ENCODE results near the gene CSRP2.

CSRP2 gene

GRCh38 chr12:76859611-76860010 lies 19.2 kb downstream of the CSRP2 start:
- Mint-ChIP-seq H3K4me3 (no peak overlapping the region), H3K27me3 (no peaks in the 10 kb centered on the region), H3K36me3 (peaks cover 14% of the 10 kb centered on the region), H3K27ac (no peak overlapping the region), H3K9me3 (peaks cover 4% of the 10 kb centered on the region), H3K4me1 (no peaks in the 10 kb centered on the region)
- no peak for ATAC-seq

- Mint-ChIP-seq H3K27me3 (no peaks in the 10 kb centered on the region), H3K9me3 (peaks cover 4% of the 10 kb centered on the region), H3K27ac (no peak overlapping the region), H3K4me3 (no peak overlapping the region), H3K4me1 (no peaks in the 10 kb centered on the region), H3K36me3 (peaks cover 35% of the 10 kb centered on the region)
- no peak for ATAC-seq
Measured at GRCh38 chr12:76856018-76856644, 22.7 kb downstream of the CSRP2 start.

DNA sequence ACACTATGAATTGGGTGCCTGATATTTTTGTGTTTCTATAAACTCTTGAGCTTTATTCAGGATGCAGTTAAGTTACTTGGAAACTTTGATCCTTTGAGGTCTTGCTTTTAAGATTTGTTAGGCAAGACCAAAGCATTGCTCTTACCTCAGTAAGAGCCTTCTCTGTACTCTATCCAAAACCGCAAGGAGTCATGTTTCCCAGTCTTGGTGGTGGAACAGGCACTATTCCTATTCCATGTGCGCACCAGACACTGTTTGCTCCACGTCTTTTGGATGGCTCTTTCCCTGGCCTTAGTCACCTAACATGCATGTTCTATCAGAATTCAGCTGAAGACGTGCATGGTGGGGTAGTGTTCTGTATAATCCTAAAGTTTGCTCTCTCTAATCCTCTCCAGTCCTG lies 23.5 kb downstream of the CSRP2 start:
- no peaks in the 10 kb centered on the region for H3K27me3 Mint-ChIP-seq
- no peak for ATAC-seq
- peaks cover 41% of the 10 kb centered on the region for H3K36me3 Mint-ChIP-seq
- no peak overlapping the region for H3K27ac Mint-ChIP-seq
- peaks cover 4% of the 10 kb centered on the region for H3K9me3 Mint-ChIP-seq
- no peaks in the 10 kb centered on the region for H3K4me1 Mint-ChIP-seq
- no peak overlapping the region for H3K4me3 Mint-ChIP-seq

- H3K4me1 Mint-ChIP-seq = no peaks in the 10 kb centered on the region
- no peak overlapping the region for H3K4me3 Mint-ChIP-seq
- H3K36me3 Mint-ChIP-seq = peaks cover 61% of the 10 kb centered on the region
Measured at GRCh38 chr12:76852106-76852505, 26.7 kb downstream of the CSRP2 start.

GRCh38 chr12:76848132-76848531 lies 30.7 kb downstream of the CSRP2 start:
- H3K4me3 Mint-ChIP-seq = no peak overlapping the region
- no peak for ATAC-seq
- H3K36me3 Mint-ChIP-seq = peaks cover 59% of the 10 kb centered on the region
- no peak overlapping the region for H3K27ac Mint-ChIP-seq
- H3K27me3 Mint-ChIP-seq = no peaks in the 10 kb centered on the region
- no peaks in the 10 kb centered on the region for H3K4me1 Mint-ChIP-seq
- no peaks in the 10 kb centered on the region for H3K9me3 Mint-ChIP-seq

More at GRCh38 chr12:76852106-76852505, 26.7 kb downstream of the CSRP2 start:
- no peak overlapping the region for H3K27ac Mint-ChIP-seq
- peaks cover 4% of the 10 kb centered on the region for H3K9me3 Mint-ChIP-seq
- ATAC-seq = no peak
- no peaks in the 10 kb centered on the region for H3K27me3 Mint-ChIP-seq

- Mint-ChIP-seq H3K27ac (no peak overlapping the region), H3K4me3 (no peak overlapping the region), H3K9me3 (no peaks in the 10 kb centered on the region), H3K36me3 (peaks cover 51% of the 10 kb centered on the region), H3K27me3 (no peaks in the 10 kb centered on the region), H3K4me1 (no peaks in the 10 kb centered on the region)
- ATAC-seq = no peak
Measured at GRCh38 chr12:76847260-76847659, 31.6 kb downstream of the CSRP2 start.

- H3K27ac Mint-ChIP-seq = no peak overlapping the region
- H3K9me3 Mint-ChIP-seq = no peaks in the 10 kb centered on the region
- H3K4me1 Mint-ChIP-seq = no peaks in the 10 kb centered on the region
- no peak for ATAC-seq
- no peak overlapping the region for H3K4me3 Mint-ChIP-seq
- H3K27me3 Mint-ChIP-seq = no peaks in the 10 kb centered on the region
- peaks cover 14% of the 10 kb centered on the region for H3K36me3 Mint-ChIP-seq
Measured at GRCh38 chr12:76836633-76837032, 42.2 kb downstream of the CSRP2 start.

GRCh38 chr12:76830436-76830835 lies 48.4 kb downstream of the CSRP2 start:
- Mint-ChIP-seq H3K9me3 (no peaks in the 10 kb centered on the region), H3K27ac (no peak overlapping the region), H3K4me3 (no peak overlapping the region), H3K36me3 (peaks cover 49% of the 10 kb centered on the region), H3K4me1 (no peaks in the 10 kb centered on the region), H3K27me3 (no peaks in the 10 kb centered on the region)
- ATAC-seq = no peak

DNA sequence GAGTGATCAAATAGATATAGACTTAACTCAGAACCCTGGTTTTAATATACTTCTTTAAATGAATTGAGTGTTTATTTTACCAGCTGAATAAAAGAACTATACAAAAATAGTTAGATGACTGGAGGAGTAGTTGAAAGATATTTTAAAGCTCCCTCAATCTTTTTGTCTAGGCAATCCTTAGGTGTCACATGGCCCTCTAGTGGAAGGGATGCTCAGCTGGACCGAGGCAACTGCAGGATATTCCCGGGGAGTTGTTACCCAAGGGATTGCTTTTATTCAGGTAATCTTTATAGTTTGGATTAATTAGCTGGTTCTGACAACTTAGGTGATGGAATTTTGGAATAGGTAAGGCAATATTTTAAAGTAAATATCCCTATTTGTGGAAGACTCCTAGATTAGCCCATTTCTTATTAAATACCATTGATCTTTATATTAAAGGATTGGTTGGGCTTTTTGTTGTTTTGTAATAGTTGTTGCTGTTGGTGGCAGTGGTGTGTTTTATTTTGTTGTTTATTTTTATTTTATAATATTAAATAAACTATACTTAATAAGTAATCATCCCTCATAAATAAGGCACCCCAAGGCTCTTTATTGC lies 57.8 kb downstream of the CSRP2 start:
- H3K36me3 Mint-ChIP-seq = peaks cover 25% of the 10 kb centered on the region

DNA sequence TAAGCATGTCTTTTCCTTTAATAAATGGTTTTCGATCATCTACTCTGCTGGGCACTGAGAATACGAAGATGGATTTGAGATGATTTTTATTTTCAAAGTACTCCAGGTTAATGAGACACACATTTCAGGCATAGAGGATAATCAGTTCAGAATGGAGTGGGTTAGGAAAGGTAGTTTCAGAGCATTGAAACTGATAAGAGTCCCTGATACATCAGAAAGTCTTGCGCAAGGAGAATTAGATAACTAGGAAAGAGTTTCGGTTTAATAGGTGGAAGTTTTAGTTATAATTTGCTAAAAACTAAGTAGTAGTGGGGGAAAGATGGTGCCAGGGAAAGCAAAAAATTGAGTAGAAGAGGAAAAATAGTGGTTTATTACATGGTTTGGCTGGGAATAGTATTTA lies 64.8 kb downstream of the CSRP2 start:
- Mint-ChIP-seq H3K36me3 (peaks cover 34% of the 10 kb centered on the region), H3K27ac (no peak overlapping the region), H3K9me3 (no peaks in the 10 kb centered on the region), H3K4me1 (no peaks in the 10 kb centered on the region), H3K4me3 (no peak overlapping the region), H3K27me3 (no peaks in the 10 kb centered on the region)
- no peak for ATAC-seq

More for the DNA sequence above, 57.8 kb downstream of the CSRP2 start:
- no peaks in the 10 kb centered on the region for H3K27me3 Mint-ChIP-seq
- no peak overlapping the region for H3K4me3 Mint-ChIP-seq
- ATAC-seq = no peak
- H3K4me1 Mint-ChIP-seq = no peaks in the 10 kb centered on the region
- H3K27ac Mint-ChIP-seq = no peak overlapping the region
- no peaks in the 10 kb centered on the region for H3K9me3 Mint-ChIP-seq

DNA sequence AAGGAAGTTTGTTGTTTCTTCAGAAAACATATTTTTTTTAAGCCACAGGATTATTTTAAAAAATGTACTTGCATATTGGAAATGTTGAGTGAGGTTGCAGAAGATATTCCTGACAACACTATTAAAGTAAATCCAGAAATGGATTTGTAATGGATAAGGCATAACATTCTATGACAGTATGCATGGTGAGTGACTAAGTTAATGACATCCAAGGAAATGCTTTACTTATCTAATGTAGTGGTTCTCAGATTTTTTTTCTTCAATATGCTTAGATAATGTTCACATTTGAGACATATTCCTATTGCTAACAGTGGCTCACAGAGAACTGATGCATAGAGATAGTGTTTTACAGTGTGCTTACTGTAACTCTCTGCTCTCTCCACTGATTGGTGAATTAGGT lies 65.6 kb downstream of the CSRP2 start:
- Mint-ChIP-seq H3K4me3 (no peak overlapping the region), H3K9me3 (no peaks in the 10 kb centered on the region), H3K4me1 (no peaks in the 10 kb centered on the region), H3K27ac (no peak overlapping the region), H3K36me3 (peaks cover 27% of the 10 kb centered on the region), H3K27me3 (no peaks in the 10 kb centered on the region)
- no peak for ATAC-seq

DNA sequence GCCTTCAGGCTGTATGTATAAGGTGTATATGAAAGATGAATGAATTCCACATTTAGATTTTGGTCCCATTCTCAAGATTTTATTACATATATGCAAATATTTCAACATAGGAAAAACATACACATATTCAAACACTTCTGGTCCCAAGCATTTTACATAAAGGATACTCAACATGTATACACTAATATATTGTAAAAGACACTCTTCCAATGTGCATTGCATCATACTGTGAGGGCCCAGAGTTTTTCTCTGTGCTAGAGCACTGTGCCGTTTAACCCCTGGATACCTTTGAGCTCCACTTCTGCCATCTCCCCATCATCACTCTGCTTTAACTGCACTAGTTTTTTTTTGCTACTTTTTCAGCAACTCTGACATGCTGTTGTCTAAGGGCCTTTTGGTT lies 66.8 kb downstream of the CSRP2 start:
- Mint-ChIP-seq H3K36me3 (peaks cover 25% of the 10 kb centered on the region), H3K27me3 (no peaks in the 10 kb centered on the region), H3K9me3 (no peaks in the 10 kb centered on the region), H3K4me3 (no peak overlapping the region), H3K27ac (no peak overlapping the region), H3K4me1 (no peaks in the 10 kb centered on the region)
- ATAC-seq = no peak

GRCh38 chr12:76810671-76811419 lies 68.0 kb downstream of the CSRP2 start:
- H3K27me3 Mint-ChIP-seq = no peaks in the 10 kb centered on the region
- peaks cover 25% of the 10 kb centered on the region for H3K36me3 Mint-ChIP-seq
- no peak for ATAC-seq
- H3K27ac Mint-ChIP-seq = no peak overlapping the region
- no peaks in the 10 kb centered on the region for H3K9me3 Mint-ChIP-seq
- H3K4me1 Mint-ChIP-seq = no peaks in the 10 kb centered on the region
- no peak overlapping the region for H3K4me3 Mint-ChIP-seq
